WTC11 (cell line): ENCODE results near the gene ZC3H14. TPM values are rescaled to one million over a fixed set of nuclear protein-coding genes. Genes with fewer than 3 reads are reported as not detected.
A peak's percentile ranks its signal among the peaks of the same experiment; 100 is the strongest.

Experiments used
- ATAC-seq: fragments of 200-7000 bp; cut with Tn5 transposase; 2 replicates; pipeline ENCODE4 v1.10.0; 2021; ENCODE audit warnings: mild to moderate bottlenecking, moderate library complexity
- CTCF ChIA-PET: fragments of 300-600 bp; sonication (Branson Sonifier 250); formaldehyde crosslinking; loops from one replicate; lab custom pipeline; 2021; ENCODE audit warnings: antibody characterized with exemption; lab: Charles Lee
- POLR2A ChIA-PET: fragments of 350-600 bp; sonication (Branson Sonifier 250); formaldehyde crosslinking; loops from one replicate; lab custom pipeline; 2021; ENCODE audit warnings: antibody characterized with exemption; lab: Charles Lee
- DNase-seq: peaks from one replicate; pipeline ENCODE4 v3.0.0; 2021; ENCODE audit warnings: low spot score
- H3K27ac Mint-ChIP-seq: 2 replicates; pipeline ENCODE4 v1.8.0; 2021; ENCODE audit warnings: mixed read lengths
- H3K27me3 Mint-ChIP-seq: 2 replicates; pipeline ENCODE4 v1.8.0; 2021; ENCODE audit warnings: low read depth, mild to moderate bottlenecking, moderate library complexity, mixed read lengths
- H3K36me3 Mint-ChIP-seq: 2 replicates; pipeline ENCODE4 v1.8.0; 2021; ENCODE audit warnings: mixed read lengths
- H3K4me1 Mint-ChIP-seq: 2 replicates; pipeline ENCODE4 v1.8.0; 2022; ENCODE audit warnings: mixed read lengths
- H3K4me3 Mint-ChIP-seq: 2 replicates; pipeline ENCODE4 v1.8.0; 2021; ENCODE audit warnings: mild to moderate bottlenecking, moderate library complexity, mixed read lengths
- H3K9me3 Mint-ChIP-seq: 2 replicates; pipeline ENCODE4 v1.8.0; 2021; ENCODE audit warnings: mixed read lengths
- CBFB ChIP-seq: sonication (generic); formaldehyde crosslinking; IDR thresholded peaks from 2 replicates; pipeline ENCODE4 v1.8.1; 2022; ENCODE audit warnings: mild to moderate bottlenecking, low read depth, missing genetic modification reagents
- CREB1 ChIP-seq: sonication (generic); formaldehyde crosslinking; IDR thresholded peaks from 2 replicates; pipeline ENCODE4 v1.8.0; 2023; ENCODE audit warnings: mild to moderate bottlenecking, missing genetic modification reagents
- ERG ChIP-seq: fragments of 250-450 bp; sonication (Bioruptor Pico); IDR thresholded peaks from 2 replicates; pipeline ENCODE4 v1.8.0; 2021; ENCODE audit warnings: mild to moderate bottlenecking
- ETV6 ChIP-seq: sonication (generic); formaldehyde crosslinking; IDR thresholded peaks from 2 replicates; pipeline ENCODE4 v1.8.1; 2022; ENCODE audit warnings: mild to moderate bottlenecking, missing genetic modification reagents
- FOXJ3 ChIP-seq: sonication (generic); formaldehyde crosslinking; IDR thresholded peaks from 2 replicates; pipeline ENCODE4 v1.9.0; 2021; ENCODE audit warnings: missing genetic modification reagents, mild to moderate bottlenecking, borderline replicate concordance
- FOXP4 ChIP-seq: sonication (generic); formaldehyde crosslinking; IDR thresholded peaks from 2 replicates; pipeline ENCODE4 v1.8.0; 2022; ENCODE audit warnings: mild to moderate bottlenecking, missing genetic modification reagents
- GABPB1 ChIP-seq: sonication (generic); formaldehyde crosslinking; IDR thresholded peaks from 2 replicates; pipeline ENCODE4 v1.8.1; 2023; ENCODE audit warnings: mild to moderate bottlenecking, missing genetic modification reagents
- GRHL2 ChIP-seq: fragments of 250-450 bp; sonication (Bioruptor Pico); IDR thresholded peaks from 2 replicates; pipeline ENCODE4 v1.8.0; 2022; ENCODE audit warnings: mild to moderate bottlenecking, moderate library complexity; ENCODE audit not compliant: insufficient replicate concordance, severe bottlenecking
- GTF2I ChIP-seq: fragments of 250-450 bp; sonication (Bioruptor Pico); conservative IDR thresholded peaks from 2 replicates; pipeline ENCODE4 v1.4.0; 2021; ENCODE audit warnings: mild to moderate bottlenecking
- HMGXB4 ChIP-seq: sonication (generic); formaldehyde crosslinking; IDR thresholded peaks from 2 replicates; pipeline ENCODE4 v1.8.1; 2023; ENCODE audit warnings: mild to moderate bottlenecking, moderate library complexity, missing genetic modification reagents
- NFATC4 ChIP-seq: fragments of 250-450 bp; sonication (Bioruptor Pico); IDR thresholded peaks from 2 replicates; pipeline ENCODE4 v1.9.0; 2021; ENCODE audit warnings: mild to moderate bottlenecking
- NFYB ChIP-seq: sonication (generic); formaldehyde crosslinking; conservative IDR thresholded peaks from 2 replicates; pipeline ENCODE4 v1.8.0; 2022; ENCODE audit warnings: low read depth, missing genetic modification reagents
- NR2C2 ChIP-seq: sonication (generic); formaldehyde crosslinking; IDR thresholded peaks from 2 replicates; pipeline ENCODE4 v1.8.0; 2022; ENCODE audit warnings: mild to moderate bottlenecking, missing genetic modification reagents
- OVOL2 ChIP-seq: fragments of 250-450 bp; sonication (Bioruptor Pico); IDR thresholded peaks from 2 replicates; pipeline ENCODE4 v1.9.0; 2021; ENCODE audit warnings: mild to moderate bottlenecking, borderline replicate concordance
- PRRX2 ChIP-seq: fragments of 250-450 bp; sonication (Bioruptor Pico); IDR thresholded peaks from 2 replicates; pipeline ENCODE4 v1.8.0; 2021; ENCODE audit warnings: mild to moderate bottlenecking
- RELA ChIP-seq: sonication (generic); formaldehyde crosslinking; IDR thresholded peaks from 2 replicates; pipeline ENCODE4 v1.8.1; 2022; ENCODE audit warnings: missing genetic modification reagents, mild to moderate bottlenecking, borderline replicate concordance
- SP1 ChIP-seq: sonication (generic); formaldehyde crosslinking; conservative IDR thresholded peaks from 2 replicates; pipeline ENCODE4 v1.8.1; 2022; ENCODE audit warnings: missing genetic modification reagents
- TP53 ChIP-seq: sonication (generic); formaldehyde crosslinking; IDR thresholded peaks from 2 replicates; pipeline ENCODE4 v1.8.1; 2023; ENCODE audit warnings: mild to moderate bottlenecking, missing genetic modification reagents
- USF2 ChIP-seq: sonication (generic); formaldehyde crosslinking; IDR thresholded peaks from 2 replicates; pipeline ENCODE4 v1.8.1; 2023; ENCODE audit warnings: mild to moderate bottlenecking, missing genetic modification reagents, moderate library complexity
- ZNF425 ChIP-seq: fragments of 250-450 bp; sonication (Bioruptor Pico); conservative IDR thresholded peaks from 2 replicates; pipeline ENCODE4 v1.9.0; 2021; ENCODE audit warnings: mild to moderate bottlenecking
- ZNF512 ChIP-seq: sonication (generic); formaldehyde crosslinking; IDR thresholded peaks from 2 replicates; pipeline ENCODE4 v1.8.1; 2022; ENCODE audit warnings: missing genetic modification reagents, borderline replicate concordance
- ZSCAN18 ChIP-seq: fragments of 250-450 bp; sonication (Bioruptor Pico); IDR thresholded peaks from 2 replicates; pipeline ENCODE4 v2.1.2; 2022; ENCODE audit warnings: mild to moderate bottlenecking, moderate library complexity
- total RNA-seq: library from RNA; stranded (reverse); gene quantifications from 3 replicates; pipeline ENCODE4 v1.2.3, GENCODE V29; 2021

Gene ZC3H14
- total RNA-seq, 1 experiment from 2014 or later, result 64.9 TPM

- TF ChIP-seq GTF2I (CRISPR knock-in tag), result no peak
- no peak for TF ChIP-seq GABPB1 (CRISPR knock-in tag)
- no peak for TF ChIP-seq PRRX2 (CRISPR knock-in tag)
- no peak for TF ChIP-seq CREB1 (CRISPR knock-in tag)
- no peak for TF ChIP-seq ZNF425 (CRISPR knock-in tag)
- TF ChIP-seq TP53, result no peak
- no peak for TF ChIP-seq ZNF512 (CRISPR knock-in tag)
- no peak for TF ChIP-seq FOXJ3
- no peak for TF ChIP-seq SP1 (CRISPR knock-in tag)
- TF ChIP-seq ZSCAN18 (CRISPR knock-in tag), result no peak
- TF ChIP-seq NFATC4 (CRISPR knock-in tag), result no peak
- no peak for TF ChIP-seq NR2C2 (CRISPR knock-in tag)
These were observed 37.1 kb downstream of the ZC3H14 start (continued) for GRCh38 chr14:88599761-88600439.

GRCh38 chr14:88604212-88604611 is 41.4 kb downstream of the ZC3H14 start:
- H3K27me3 Mint-ChIP-seq, result no peaks in the 10 kb centered on the region
- H3K27ac Mint-ChIP-seq, result no peak overlapping the region
- peak; percentile 83 for ATAC-seq
- ChIA-PET POLR2A (interaction anchor here (0.7 kb wide), 1 partner anchor 28 kb away, joined by 4 read pairs; no protein-coding TSS in a partner anchor), CTCF (no interaction called here)
- peaks cover 10% of the 10 kb centered on the region; the same call in 1 of the 2 replicates for H3K4me1 Mint-ChIP-seq
- peaks cover 5% of the 10 kb centered on the region; the same call in 1 of the 2 replicates for H3K9me3 Mint-ChIP-seq
- peaks cover 80% of the 10 kb centered on the region for H3K36me3 Mint-ChIP-seq
- H3K4me3 Mint-ChIP-seq, result no peak overlapping the region
- DNase-seq, result no peak
- TF ChIP-seq USF2 (CRISPR knock-in tag) (no peak), OVOL2 (CRISPR knock-in tag) (no peak), ERG (CRISPR knock-in tag) (no peak), HMGXB4 (no peak), ETV6 (CRISPR knock-in tag) (no peak), FOXP4 (CRISPR knock-in tag) (no peak), CBFB (CRISPR knock-in tag) (no peak), PRRX2 (CRISPR knock-in tag) (no peak), GRHL2 (CRISPR knock-in tag) (no peak), ZNF512 (CRISPR knock-in tag) (no peak), RELA (CRISPR knock-in tag) (no peak), NFYB (no peak)
